IPS DF 19.7 (cell line): ENCODE data around the gene GGACT.

ENCODE experiments used
- DNase-seq: peaks from one replicate; pipeline ENCODE4 v3.0.0-alpha.2; 2013; ENCODE audit warnings: low read depth, low spot score

Gene GGACT

GRCh38 chr13:100513987-100514670, 74.5 kb downstream of the GGACT start:
- DNase-seq, result no peak

- no peak for DNase-seq
These were observed 75.4 kb downstream of the GGACT start for GRCh38 chr13:100513171-100513570.

GRCh38 chr13:100512422-100512821, 76.2 kb downstream of the GGACT start:
- DNase-seq, result no peak

- DNase-seq, result no peak
These were observed 77.1 kb downstream of the GGACT start for GRCh38 chr13:100511466-100511865.

- DNase-seq, result peak; percentile 69
These were observed 78.2 kb downstream of the GGACT start for GRCh38 chr13:100510208-100510957.

GRCh38 chr13:100508996-100509395, 79.6 kb downstream of the GGACT start:
- no peak for DNase-seq

- no peak for DNase-seq
These were observed 80.1 kb downstream of the GGACT start for GRCh38 chr13:100508455-100508854.

GRCh38 chr13:100506600-100507422, 81.8 kb downstream of the GGACT start:
- DNase-seq, result no peak

GRCh38 chr13:100506154-100506553, 82.4 kb downstream of the GGACT start:
- no peak for DNase-seq

- DNase-seq, result no peak
These were observed 85.0 kb downstream of the GGACT start for GRCh38 chr13:100503622-100504021.

- DNase-seq, result no peak
These were observed 86.1 kb downstream of the GGACT start for GRCh38 chr13:100502446-100502845.

- no peak for DNase-seq
These were observed 91.2 kb downstream of the GGACT start for GRCh38 chr13:100497389-100497788.

- no peak for DNase-seq
These were observed 93.1 kb downstream of the GGACT start for GRCh38 chr13:100495455-100495854.

- DNase-seq, result no peak
These were observed 95.2 kb downstream of the GGACT start for GRCh38 chr13:100493418-100493817.

GRCh38 chr13:100491164-100491842, 97.3 kb downstream of the GGACT start:
- DNase-seq, result no peak

GRCh38 chr13:100490692-100491091, 97.9 kb downstream of the GGACT start:
- DNase-seq, result peak; percentile 88

- no peak for DNase-seq
These were observed 103.3 kb downstream of the GGACT start for GRCh38 chr13:100485265-100485664.

- no peak for DNase-seq
These were observed 103.9 kb downstream of the GGACT start for GRCh38 chr13:100484702-100485101.

- no peak for DNase-seq
These were observed 104.7 kb downstream of the GGACT start for GRCh38 chr13:100483841-100484381.

GRCh38 chr13:100483139-100483538, 105.5 kb downstream of the GGACT start:
- no peak for DNase-seq

- no peak for DNase-seq
These were observed 107.9 kb downstream of the GGACT start for GRCh38 chr13:100480676-100481075.
